Neuronal stem cell (in vitro differentiated cells): ENCODE measurements around the gene BAZ2B.

Source experiments
- DNase-seq: peaks from one replicate; pipeline ENCODE4 v3.0.0-alpha.2; 2013; ENCODE audit warnings: low spot score
- H2AFZ ChIP-seq: one replicate; pipeline ENCODE4 v1.6.1; 2013; ENCODE audit warnings: mild to moderate bottlenecking, low read length, inconsistent platforms
- H2AK5ac ChIP-seq: 2 replicates; pipeline ENCODE4 v1.6.1; 2013; ENCODE audit warnings: low read depth, mild to moderate bottlenecking, inconsistent platforms, low read length, moderate library complexity, mixed read lengths
- H2BK120ac ChIP-seq: 2 replicates; pipeline ENCODE4 v1.6.1; 2013; ENCODE audit warnings: low read depth, mild to moderate bottlenecking, inconsistent platforms, low read length, moderate library complexity, mixed read lengths
- H2BK12ac ChIP-seq: one replicate; pipeline ENCODE4 v1.6.1; 2013; ENCODE audit warnings: low read length, inconsistent platforms
- H2BK15ac ChIP-seq: 2 replicates; pipeline ENCODE4 v1.6.1; 2013; ENCODE audit warnings: mild to moderate bottlenecking, low read length, inconsistent platforms, mixed read lengths
- H2BK5ac ChIP-seq: one replicate; pipeline ENCODE4 v1.6.1; 2013; ENCODE audit warnings: inconsistent platforms, mild to moderate bottlenecking, low read length, moderate library complexity
- H3K14ac ChIP-seq: one replicate; pipeline ENCODE4 v1.6.1; 2013; ENCODE audit warnings: low read length, inconsistent platforms
- H3K18ac ChIP-seq: 2 replicates; pipeline ENCODE4 v1.6.1; 2013; ENCODE audit warnings: low read length, inconsistent platforms
- H3K23ac ChIP-seq: 2 replicates; pipeline ENCODE4 v1.6.1; 2013; ENCODE audit warnings: low read depth, mild to moderate bottlenecking, mixed read lengths, low read length, inconsistent platforms; ENCODE audit not compliant: poor library complexity
- H3K27ac ChIP-seq: replicated peaks from 3 replicates; pipeline ENCODE4 v1.5.1; 2013; ENCODE audit warnings: low read length, inconsistent platforms
- H3K27me3 ChIP-seq, 3 experiments: 2 replicates each; pipeline ENCODE4 v1.6.1; 2013; ENCODE audit warnings: low read length in 3 of 3, mild to moderate bottlenecking in 2 of 3, inconsistent platforms in 1 of 3, low read depth in 1 of 3, mixed read lengths in 1 of 3, moderate library complexity in 1 of 3; ENCODE audit not compliant: control insufficient read depth in 3 of 3, insufficient read depth in 3 of 3
- H3K36me3 ChIP-seq, 2 donors: replicated peaks in 1 of 2; 2 replicates each; pipeline ENCODE4 v1.6.1; 2013; ENCODE audit warnings: low read length in 2 of 2; ENCODE audit not compliant: control insufficient read depth in 2 of 2, insufficient read depth in 2 of 2
- H3K4ac ChIP-seq: 2 replicates; pipeline ENCODE4 v1.6.1; 2013; ENCODE audit warnings: inconsistent platforms, mild to moderate bottlenecking, low read length, moderate library complexity
- H3K4me1 ChIP-seq, 2 donors: 1 replicate in 1 of 2; 2 replicates in 1 of 2; pipeline ENCODE4 v1.6.1; 2013; ENCODE audit warnings: low read length in 2 of 2, low read depth in 1 of 2; ENCODE audit not compliant: control insufficient read depth in 2 of 2, insufficient read depth in 1 of 2
- H3K4me2 ChIP-seq: one replicate; pipeline ENCODE4 v1.6.1; 2013; ENCODE audit warnings: mild to moderate bottlenecking, low read length, inconsistent platforms; ENCODE audit not compliant: insufficient read depth, poor library complexity, severe bottlenecking
- H3K4me3 ChIP-seq, 2 donors: 2 replicates each; pipeline ENCODE4 v1.5.1; 2013; ENCODE audit warnings: low read length in 2 of 2, mild to moderate bottlenecking in 2 of 2, inconsistent platforms in 1 of 2, moderate library complexity in 1 of 2
- H3K79me1 ChIP-seq: one replicate; pipeline ENCODE4 v1.6.1; 2013; ENCODE audit warnings: low read depth, mild to moderate bottlenecking, inconsistent platforms, low read length, moderate library complexity
- H3K9ac ChIP-seq: one replicate; pipeline ENCODE4 v1.6.1; 2013; ENCODE audit warnings: mild to moderate bottlenecking, low read depth, low read length, inconsistent platforms; ENCODE audit not compliant: poor library complexity
- H3K9me3 ChIP-seq, 2 donors: replicated peaks in 1 of 2; 2 replicates each; pipeline versions ENCODE3 to v1.6.1; 2013; ENCODE audit warnings: low read length in 2 of 2, mild to moderate bottlenecking in 2 of 2, inconsistent platforms in 1 of 2, low read depth in 1 of 2, mixed read lengths in 1 of 2, moderate library complexity in 1 of 2; ENCODE audit not compliant: control insufficient read depth in 2 of 2, insufficient read depth in 1 of 2
- H4K8ac ChIP-seq: one replicate; pipeline ENCODE4 v1.6.1; 2013; ENCODE audit warnings: low read depth, mild to moderate bottlenecking, inconsistent platforms, low read length, moderate library complexity
- H4K91ac ChIP-seq: one replicate; pipeline ENCODE4 v1.6.1; 2013; ENCODE audit warnings: low read length, low read depth, mild to moderate bottlenecking, inconsistent platforms; ENCODE audit not compliant: poor library complexity
- whole genome bisulfite sequencing, 2 donors: extraction: QIAGEN DNeasy Blood & Tissue Kit; methylation state at CpG; one replicate each; pipeline ENCODE4 v1.1.7; 2013; ENCODE audit warnings: missing lambda C conversion rate in 2 of 2, mixed read lengths in 1 of 2; ENCODE audit not compliant: insufficient read length in 2 of 2, insufficient replicate concordance in 1 of 2; ENCODE audit errors: extremely low coverage in 2 of 2; 5-methylcytosine and 5-hydroxymethylcytosine counted together

The BAZ2B gene

DNA sequence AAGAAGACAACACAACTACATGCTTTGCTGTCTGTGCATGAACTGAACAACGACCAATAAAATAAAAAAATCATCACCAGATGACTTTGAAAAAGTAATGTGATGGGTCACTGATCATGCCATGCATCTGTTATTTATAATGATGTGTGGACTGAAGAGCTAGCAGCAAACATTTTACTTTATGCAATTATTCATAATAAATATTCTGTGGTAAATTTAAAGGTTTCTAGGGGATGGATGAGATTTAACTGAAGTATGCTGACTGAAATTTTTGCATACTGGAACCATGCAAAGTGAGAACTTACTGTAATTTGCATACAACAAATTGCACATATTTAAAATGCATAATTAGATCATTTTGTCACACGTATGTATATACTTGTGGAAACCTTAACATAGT lies 31.3 kb upstream of the BAZ2B start:
- Histone ChIP-seq H3K4ac (no peak overlapping the region), H3K9me3 (no peaks in the 10 kb centered on the region)
- no CpG with 5 or more reads among the region's 2 CpGs for WGBS, 2 donors

DNA sequence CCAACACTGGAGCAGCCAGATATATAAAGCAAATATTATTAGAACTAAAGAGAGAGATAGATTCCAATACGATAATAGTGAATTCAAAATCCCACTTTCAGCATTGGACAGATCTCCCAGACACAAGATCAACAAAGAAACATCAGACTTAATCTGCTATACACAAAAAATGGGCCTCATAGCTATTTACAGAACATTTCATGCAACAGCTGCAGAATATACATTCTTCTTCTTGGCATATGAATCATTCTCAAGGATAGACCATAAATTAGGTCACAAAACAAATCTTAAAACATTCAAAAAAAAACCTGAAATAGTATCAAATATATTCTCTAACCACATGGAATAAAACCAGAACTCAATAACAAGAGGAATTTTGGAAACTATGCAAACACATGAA lies 23.8 kb upstream of the BAZ2B start:
- H3K36me3 ChIP-seq, result no peaks in the 10 kb centered on the region
- H3K4me2 ChIP-seq, result no peak overlapping the region

More for the DNA sequence above, 31.3 kb upstream of the BAZ2B start:
- H2AFZ ChIP-seq, result no peak overlapping the region
- no peak overlapping the region for H3K4me2 ChIP-seq
- H2BK12ac ChIP-seq, result no peak overlapping the region
- H2BK15ac ChIP-seq, result no peak overlapping the region
- no peak overlapping the region for H2BK5ac ChIP-seq
- no peak overlapping the region for H3K18ac ChIP-seq
- no peak overlapping the region for H2AK5ac ChIP-seq
- H3K79me1 ChIP-seq, result no peaks in the 10 kb centered on the region
- no peaks in the 10 kb centered on the region for H3K27me3 ChIP-seq
- H3K36me3 ChIP-seq, result no peaks in the 10 kb centered on the region
- H2BK120ac ChIP-seq, result no peak overlapping the region
- H3K23ac ChIP-seq, result no peak overlapping the region
- no peak overlapping the region for H3K4me3 ChIP-seq
- H3K9ac ChIP-seq, result no peak overlapping the region
- no peak overlapping the region for H4K8ac ChIP-seq
- no peak overlapping the region for H3K27ac ChIP-seq
- H3K14ac ChIP-seq, result no peak overlapping the region
- no peaks in the 10 kb centered on the region for H3K4me1 ChIP-seq
- DNase-seq, result no peak
- no peak overlapping the region for H4K91ac ChIP-seq

GRCh38 chr2:159639712-159640111 lies 23.4 kb upstream of the BAZ2B start:
- Histone ChIP-seq H3K36me3 (no peaks in the 10 kb centered on the region), H3K79me1 (no peaks in the 10 kb centered on the region), H2AK5ac (no peak overlapping the region), H3K4me2 (no peak overlapping the region), H4K8ac (no peak overlapping the region), H3K27me3 (no peaks in the 10 kb centered on the region), H3K4me3 (no peak overlapping the region), H2BK5ac (no peak overlapping the region), H3K18ac (no peak overlapping the region), H2AFZ (no peak overlapping the region), H3K9ac (no peak overlapping the region), H3K14ac (no peak overlapping the region), H3K9me3 (peaks cover 2 to 11% of the 10 kb centered on the region in 2 donors), H3K4me1 (no peaks in the 10 kb centered on the region), H2BK120ac (no peak overlapping the region), H3K27ac (no peak overlapping the region), H4K91ac (no peak overlapping the region), H2BK12ac (no peak overlapping the region), H3K4ac (no peak overlapping the region), H2BK15ac (no peak overlapping the region), H3K23ac (no peak overlapping the region)
- DNase-seq, result no peak

More for the DNA sequence above, 23.8 kb upstream of the BAZ2B start:
- Histone ChIP-seq H3K4me3 (no peak overlapping the region), H3K27me3 (no peaks in the 10 kb centered on the region), H2BK5ac (no peak overlapping the region), H2AK5ac (no peak overlapping the region), H3K9ac (no peak overlapping the region), H3K23ac (no peak overlapping the region), H2BK15ac (no peak overlapping the region), H4K91ac (no peak overlapping the region), H2BK120ac (no peak overlapping the region), H3K4me1 (no peaks in the 10 kb centered on the region), H3K4ac (no peak overlapping the region), H3K9me3 (peaks cover 2 to 11% of the 10 kb centered on the region in 2 donors), H3K18ac (no peak overlapping the region), H4K8ac (no peak overlapping the region), H2AFZ (no peak overlapping the region), H3K27ac (no peak overlapping the region), H2BK12ac (no peak overlapping the region), H3K14ac (no peak overlapping the region), H3K79me1 (no peaks in the 10 kb centered on the region)
- WGBS, 2 donors, result no CpG with 5 or more reads among the region's 1 CpG
- DNase-seq, result no peak

DNA sequence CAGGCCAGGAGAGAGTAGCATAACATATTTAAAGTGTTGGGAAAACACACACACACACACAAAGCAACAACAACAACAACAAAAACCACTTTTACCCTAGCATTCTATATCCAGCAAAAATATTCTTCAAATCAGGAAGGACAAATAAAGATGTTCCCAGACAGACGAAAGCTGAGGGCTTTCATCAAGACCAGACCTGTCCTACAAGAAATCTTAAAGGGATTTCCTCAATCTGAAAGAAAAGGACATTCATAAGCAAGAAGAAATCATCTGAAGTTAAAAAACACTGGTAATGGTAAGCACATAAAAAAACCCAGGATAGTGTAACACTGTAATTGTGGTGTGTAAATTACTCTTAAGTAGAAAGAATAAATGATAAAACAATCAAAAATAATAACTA lies 22.7 kb upstream of the BAZ2B start:
- Histone ChIP-seq H3K9ac (no peak overlapping the region), H4K8ac (no peak overlapping the region), H3K4me3 (no peak overlapping the region), H3K79me1 (no peaks in the 10 kb centered on the region), H3K23ac (no peak overlapping the region), H3K14ac (no peak overlapping the region), H3K4me2 (no peak overlapping the region), H3K4ac (no peak overlapping the region), H2BK12ac (no peak overlapping the region), H4K91ac (no peak overlapping the region), H2AFZ (no peak overlapping the region), H3K36me3 (no peaks in the 10 kb centered on the region), H2BK5ac (no peak overlapping the region), H2BK15ac (no peak overlapping the region), H3K27me3 (no peaks in the 10 kb centered on the region), H2BK120ac (no peak overlapping the region), H3K27ac (no peak overlapping the region), H2AK5ac (no peak overlapping the region), H3K9me3 (peaks cover 2 to 11% of the 10 kb centered on the region in 2 donors), H3K4me1 (no peaks in the 10 kb centered on the region), H3K18ac (no peak overlapping the region)
- no peak for DNase-seq
- no CpG with 5 or more reads among the region's 1 CpG for WGBS, 2 donors
